ENCODE measurements around the gene OR9Q2. TPM values are rescaled to one million over a fixed set of nuclear protein-coding genes. Genes with fewer than 3 reads are reported as not detected.

The OR9Q2 gene, protein sequence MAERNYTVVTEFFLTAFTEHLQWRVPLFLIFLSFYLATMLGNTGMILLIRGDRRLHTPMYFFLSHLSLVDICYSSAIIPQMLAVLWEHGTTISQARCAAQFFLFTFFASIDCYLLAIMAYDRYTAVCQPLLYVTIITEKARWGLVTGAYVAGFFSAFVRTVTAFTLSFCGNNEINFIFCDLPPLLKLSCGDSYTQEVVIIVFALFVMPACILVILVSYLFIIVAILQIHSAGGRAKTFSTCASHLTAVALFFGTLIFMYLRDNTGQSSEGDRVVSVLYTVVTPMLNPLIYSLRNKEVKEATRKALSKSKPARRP
- not detected in 2 replicates for total RNA-seq (ENCODE audit: low replicate concordance)

DNA sequence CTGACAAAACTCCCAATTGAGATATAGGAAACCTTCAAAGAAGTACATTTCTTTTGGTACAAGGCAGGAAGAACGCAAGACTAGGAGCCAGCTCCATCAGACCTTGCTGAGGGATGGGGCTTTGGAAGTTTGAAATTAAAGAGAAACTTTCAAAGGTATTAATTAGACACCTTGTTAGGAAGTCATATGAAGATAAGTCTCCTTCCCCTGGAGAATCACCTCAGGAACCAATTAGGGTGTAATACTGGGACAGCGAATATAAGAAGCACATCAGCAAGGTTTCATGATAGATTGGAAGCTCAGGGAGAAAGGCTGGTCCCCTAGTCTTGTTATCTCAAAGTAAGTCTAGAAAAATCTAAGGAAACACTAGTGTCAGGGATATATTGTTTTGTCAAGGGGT lies at the start of gene OR9Q2:
TSS of gene OR9Q2 (plus strand) at position 301 of the 400 bp plus-strand sequence. CDS start 1,421 bp downstream, outside the sequence.
- no peak within 1 kb of the TSS for H2AFZ ChIP-seq (replicated peaks)
- H3K27ac ChIP-seq = no peak within 1 kb of the TSS
- H3K4me3 ChIP-seq = no peak within 1 kb of the TSS
- no peak for DNase-seq (ENCODE audit: low spot score)
- TF ChIP-seq, protein P1, sequence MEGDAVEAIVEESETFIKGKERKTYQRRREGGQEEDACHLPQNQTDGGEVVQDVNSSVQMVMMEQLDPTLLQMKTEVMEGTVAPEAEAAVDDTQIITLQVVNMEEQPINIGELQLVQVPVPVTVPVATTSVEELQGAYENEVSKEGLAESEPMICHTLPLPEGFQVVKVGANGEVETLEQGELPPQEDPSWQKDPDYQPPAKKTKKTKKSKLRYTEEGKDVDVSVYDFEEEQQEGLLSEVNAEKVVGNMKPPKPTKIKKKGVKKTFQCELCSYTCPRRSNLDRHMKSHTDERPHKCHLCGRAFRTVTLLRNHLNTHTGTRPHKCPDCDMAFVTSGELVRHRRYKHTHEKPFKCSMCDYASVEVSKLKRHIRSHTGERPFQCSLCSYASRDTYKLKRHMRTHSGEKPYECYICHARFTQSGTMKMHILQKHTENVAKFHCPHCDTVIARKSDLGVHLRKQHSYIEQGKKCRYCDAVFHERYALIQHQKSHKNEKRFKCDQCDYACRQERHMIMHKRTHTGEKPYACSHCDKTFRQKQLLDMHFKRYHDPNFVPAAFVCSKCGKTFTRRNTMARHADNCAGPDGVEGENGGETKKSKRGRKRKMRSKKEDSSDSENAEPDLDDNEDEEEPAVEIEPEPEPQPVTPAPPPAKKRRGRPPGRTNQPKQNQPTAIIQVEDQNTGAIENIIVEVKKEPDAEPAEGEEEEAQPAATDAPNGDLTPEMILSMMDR (IDR thresholded peaks at IDR 0.05) = no peak
- no peak for TF ChIP-seq EZH2 (IDR thresholded peaks at IDR 0.05)
- TF ChIP-seq EZH2phosphoT487 (IDR thresholded peaks at IDR 0.05) = no peak
- H3K27me3 Mint-ChIP-seq (ENCODE audit: insufficient read depth, low read depth) = peaks cover 2% of the 10 kb centered on the region
- H3K36me3 ChIP-seq = no peaks in the 10 kb centered on the region
- no peaks in the 10 kb centered on the region for H3K9me3 Mint-ChIP-seq
- H3K9me3 ChIP-seq (ENCODE audit: low read depth) = no peaks in the 10 kb centered on the region
- no peaks in the 10 kb centered on the region for H4K20me1 ChIP-seq (ENCODE audit: low read depth)
- no peak within 1 kb of the TSS for H3K27ac Mint-ChIP-seq
- H3K4me3 Mint-ChIP-seq = no peak within 1 kb of the TSS
- H3K4me1 Mint-ChIP-seq = no peaks in the 10 kb centered on the region
- H3K4me2 ChIP-seq = no peak within 1 kb of the TSS
- no peaks in the 10 kb centered on the region for H3K4me1 ChIP-seq
- no peaks in the 10 kb centered on the region for H3K36me3 Mint-ChIP-seq
- H3F3A ChIP-seq (ENCODE audit: low read depth) = no peaks in the 10 kb centered on the region
- H3K27me3 ChIP-seq = no peaks in the 10 kb centered on the region
- no peak within 1 kb of the TSS for H3K9ac ChIP-seq
- no peaks in the 10 kb centered on the region for H3K79me2 ChIP-seq (ENCODE audit: low read depth)

DNA sequence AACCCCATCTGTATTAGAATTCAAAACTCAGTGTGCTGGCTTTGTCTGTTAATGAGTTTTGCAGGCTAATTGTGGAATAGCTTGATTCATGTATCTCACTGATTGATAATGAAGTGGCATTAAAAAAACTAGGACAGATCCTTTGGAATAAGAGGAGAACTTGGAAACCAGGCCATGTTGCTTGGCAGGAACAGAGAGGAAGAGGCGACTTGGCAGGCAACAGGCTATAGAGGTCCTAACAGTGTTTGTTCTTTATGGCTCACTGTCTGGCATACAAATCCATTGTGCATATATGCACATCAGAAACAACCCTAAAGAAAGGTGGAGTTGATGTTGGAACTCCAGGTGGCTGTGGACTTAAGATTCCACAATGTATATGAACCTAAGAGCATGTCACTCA lies 46.1 kb upstream of the OR9Q2 start:
- Mint-ChIP-seq H3K4me3 (no peak overlapping the region), H3K27ac (no peak overlapping the region), H3K27me3 (ENCODE audit: insufficient read depth, low read depth) (peaks cover 2% of the 10 kb centered on the region), H3K36me3 (no peaks in the 10 kb centered on the region), H3K9me3 (no peaks in the 10 kb centered on the region), H3K4me1 (no peaks in the 10 kb centered on the region)
- no peaks in the 10 kb centered on the region for H3K79me2 ChIP-seq (ENCODE audit: low read depth)
- DNase-seq (ENCODE audit: low spot score) = no peak
- H2AFZ ChIP-seq (replicated peaks) = no peak overlapping the region
- no peaks in the 10 kb centered on the region for H3K27me3 ChIP-seq
- no peak overlapping the region for H3K9ac ChIP-seq
- H3K9me3 ChIP-seq (ENCODE audit: low read depth) = no peaks in the 10 kb centered on the region
- H4K20me1 ChIP-seq (ENCODE audit: low read depth) = no peaks in the 10 kb centered on the region
- no peak overlapping the region for H3K4me3 ChIP-seq
- no peaks in the 10 kb centered on the region for H3F3A ChIP-seq (ENCODE audit: low read depth)
- TF ChIP-seq EZH2phosphoT487 (IDR thresholded peaks at IDR 0.05) (no peak), EZH2 (IDR thresholded peaks at IDR 0.05) (no peak)
- TF ChIP-seq, protein P1 (IDR thresholded peaks at IDR 0.05) = no peak
- no peak overlapping the region for H3K4me2 ChIP-seq
- no peaks in the 10 kb centered on the region for H3K36me3 ChIP-seq
- H3K4me1 ChIP-seq = no peaks in the 10 kb centered on the region
- H3K27ac ChIP-seq = no peak overlapping the region

DNA sequence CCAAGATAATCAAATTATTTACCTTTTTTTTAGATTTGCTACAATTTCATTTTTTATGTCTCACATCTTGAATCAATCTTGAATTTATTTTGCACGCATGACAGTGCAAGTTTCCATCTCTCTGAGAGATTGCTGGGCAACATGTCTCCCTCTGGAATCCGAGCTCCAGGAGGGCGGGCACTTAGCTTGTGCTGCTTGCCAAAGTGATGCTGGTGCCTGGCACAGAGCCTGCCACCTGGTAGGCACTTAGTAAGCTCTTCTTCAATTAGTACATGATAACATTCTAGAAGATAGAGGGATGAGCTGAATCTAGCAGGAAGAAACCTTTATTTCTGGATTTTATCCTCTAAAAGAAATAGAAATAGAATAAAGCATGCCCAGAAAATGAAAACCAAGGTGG lies 36.1 kb upstream of the OR9Q2 start:
- Histone ChIP-seq H3K4me3 (no peak overlapping the region), H3F3A (ENCODE audit: low read depth) (no peaks in the 10 kb centered on the region), H3K4me1 (no peaks in the 10 kb centered on the region), H3K27me3 (no peaks in the 10 kb centered on the region), H3K4me2 (no peak overlapping the region), H3K9ac (no peak overlapping the region), H3K9me3 (ENCODE audit: low read depth) (no peaks in the 10 kb centered on the region), H3K27ac (no peak overlapping the region), H2AFZ (replicated peaks) (no peak overlapping the region), H4K20me1 (ENCODE audit: low read depth) (no peaks in the 10 kb centered on the region), H3K79me2 (ENCODE audit: low read depth) (no peaks in the 10 kb centered on the region), H3K36me3 (no peaks in the 10 kb centered on the region)
- H3K27ac Mint-ChIP-seq = no peak overlapping the region
- no peaks in the 10 kb centered on the region for H3K36me3 Mint-ChIP-seq
- H3K4me3 Mint-ChIP-seq = no peak overlapping the region
- H3K4me1 Mint-ChIP-seq = no peaks in the 10 kb centered on the region
- no peak for DNase-seq (ENCODE audit: low spot score)
- H3K27me3 Mint-ChIP-seq (ENCODE audit: insufficient read depth, low read depth) = peaks cover 2% of the 10 kb centered on the region
- no peaks in the 10 kb centered on the region for H3K9me3 Mint-ChIP-seq
- TF ChIP-seq, protein P1 (IDR thresholded peaks at IDR 0.05) = no peak
- TF ChIP-seq EZH2phosphoT487 (IDR thresholded peaks at IDR 0.05) = no peak
- no peak for TF ChIP-seq EZH2 (IDR thresholded peaks at IDR 0.05)
